Stimulated activated naive CD8-positive, alpha-beta T cell treated with anti-CD3 and anti-CD28 coated beads, Interleukin-15, Interleukin-2, amounts not matched to agents 100 ng/mL and 50 ng/mL, for 24 hours (primary cell): ENCODE results near the gene SLC35A4.

ENCODE experiments used
- H3K27ac Mint-ChIP-seq: one replicate; pipeline ENCODE4 v1.8.0; 2021; ENCODE audit warnings: mild to moderate bottlenecking, mixed read lengths
- H3K27me3 Mint-ChIP-seq: one replicate; pipeline ENCODE4 v1.8.0; 2021; ENCODE audit warnings: mixed read lengths
- H3K36me3 Mint-ChIP-seq: one replicate; pipeline ENCODE4 v1.8.0; 2021; ENCODE audit warnings: low read depth, mixed read lengths
- H3K4me1 Mint-ChIP-seq: one replicate; pipeline ENCODE4 v1.8.0; 2021; ENCODE audit warnings: low read depth, mixed read lengths
- H3K4me3 Mint-ChIP-seq: one replicate; pipeline ENCODE4 v1.8.0; 2021; ENCODE audit warnings: mild to moderate bottlenecking, mixed read lengths
- H3K9me3 Mint-ChIP-seq: one replicate; pipeline ENCODE4 v1.8.0; 2021; ENCODE audit warnings: mixed read lengths

SLC35A4 gene

GRCh38 chr5:140564196-140565023 lies at the start of gene SLC35A4, which contains the start of gene APBB3:
SLC35A4 (plus strand) TSS chr5:140564828; CDS start chr5:140567170, 2,342 bp downstream.
APBB3 (minus strand) TSS chr5:140564598; CDS start chr5:140564245, 353 bp downstream.
- peaks cover 52% of the 10 kb centered on the region for H3K4me1 Mint-ChIP-seq
- H3K27ac Mint-ChIP-seq: peak within 1 kb of the TSS; percentile 97
- H3K9me3 Mint-ChIP-seq: no peaks in the 10 kb centered on the region
- H3K4me3 Mint-ChIP-seq: peak within 1 kb of the TSS; percentile 99
- peaks cover 42% of the 10 kb centered on the region for H3K36me3 Mint-ChIP-seq
- H3K27me3 Mint-ChIP-seq: no peaks in the 10 kb centered on the region

- H3K27me3 Mint-ChIP-seq: no peaks in the 10 kb centered on the region
- H3K9me3 Mint-ChIP-seq: no peaks in the 10 kb centered on the region
- H3K27ac Mint-ChIP-seq: no peak overlapping the region
- peaks cover 53% of the 10 kb centered on the region for H3K36me3 Mint-ChIP-seq
- H3K4me3 Mint-ChIP-seq: no peak overlapping the region
- H3K4me1 Mint-ChIP-seq: no peaks in the 10 kb centered on the region
Observed at GRCh38 chr5:140524003-140524402, 40.6 kb upstream of the SLC35A4 start.

- H3K4me3 Mint-ChIP-seq: no peak overlapping the region
- H3K36me3 Mint-ChIP-seq: peaks cover 58% of the 10 kb centered on the region
- H3K4me1 Mint-ChIP-seq: peaks cover 2% of the 10 kb centered on the region
- H3K9me3 Mint-ChIP-seq: no peaks in the 10 kb centered on the region
- H3K27me3 Mint-ChIP-seq: no peaks in the 10 kb centered on the region
- no peak overlapping the region for H3K27ac Mint-ChIP-seq
Observed at GRCh38 chr5:140540227-140540626, 24.4 kb upstream of the SLC35A4 start.

- H3K27me3 Mint-ChIP-seq: no peaks in the 10 kb centered on the region
- no peak overlapping the region for H3K27ac Mint-ChIP-seq
- H3K9me3 Mint-ChIP-seq: no peaks in the 10 kb centered on the region
- H3K36me3 Mint-ChIP-seq: peaks cover 48% of the 10 kb centered on the region
- peaks cover 15% of the 10 kb centered on the region for H3K4me1 Mint-ChIP-seq
- no peak overlapping the region for H3K4me3 Mint-ChIP-seq
Observed at GRCh38 chr5:140542972-140543371, 21.7 kb upstream of the SLC35A4 start.

GRCh38 chr5:140544986-140545385 lies 19.6 kb upstream of the SLC35A4 start:
- Mint-ChIP-seq H3K27me3 (no peaks in the 10 kb centered on the region), H3K27ac (no peak overlapping the region), H3K4me1 (peaks cover 34% of the 10 kb centered on the region), H3K36me3 (peaks cover 48% of the 10 kb centered on the region), H3K4me3 (no peak overlapping the region), H3K9me3 (no peaks in the 10 kb centered on the region)

GRCh38 chr5:140545606-140546005 lies 19.0 kb upstream of the SLC35A4 start:
- Mint-ChIP-seq H3K4me1 (peaks cover 41% of the 10 kb centered on the region), H3K27ac (no peak overlapping the region), H3K27me3 (no peaks in the 10 kb centered on the region), H3K36me3 (peaks cover 54% of the 10 kb centered on the region), H3K4me3 (no peak overlapping the region), H3K9me3 (no peaks in the 10 kb centered on the region)

- H3K36me3 Mint-ChIP-seq: peaks cover 54% of the 10 kb centered on the region
- peak overlapping the region; percentile 92 for H3K27ac Mint-ChIP-seq
- no peaks in the 10 kb centered on the region for H3K27me3 Mint-ChIP-seq
- peak overlapping the region; percentile 84 for H3K4me3 Mint-ChIP-seq
- H3K9me3 Mint-ChIP-seq: no peaks in the 10 kb centered on the region
- H3K4me1 Mint-ChIP-seq: peaks cover 50% of the 10 kb centered on the region
Observed at GRCh38 chr5:140546851-140547507, 17.6 kb upstream of the SLC35A4 start.

GRCh38 chr5:140547508-140548299 lies 16.9 kb upstream of the SLC35A4 start, which contains the start of gene EIF4EBP3:
EIF4EBP3 (plus strand) TSS chr5:140547662; CDS start chr5:140547738, 76 bp downstream.
- H3K4me3 Mint-ChIP-seq: peak within 1 kb of the TSS; percentile 84
- H3K36me3 Mint-ChIP-seq: peaks cover 54% of the 10 kb centered on the region
- H3K27me3 Mint-ChIP-seq: no peaks in the 10 kb centered on the region
- peak within 1 kb of the TSS; percentile 92 for H3K27ac Mint-ChIP-seq
- H3K4me1 Mint-ChIP-seq: peaks cover 50% of the 10 kb centered on the region
- H3K9me3 Mint-ChIP-seq: no peaks in the 10 kb centered on the region

- peak overlapping the region; percentile 92 for H3K27ac Mint-ChIP-seq
- H3K36me3 Mint-ChIP-seq: peaks cover 56% of the 10 kb centered on the region
- H3K27me3 Mint-ChIP-seq: no peaks in the 10 kb centered on the region
- peak overlapping the region; percentile 84 for H3K4me3 Mint-ChIP-seq
- H3K4me1 Mint-ChIP-seq: peaks cover 56% of the 10 kb centered on the region
- H3K9me3 Mint-ChIP-seq: no peaks in the 10 kb centered on the region
Observed at GRCh38 chr5:140548300-140548688, 16.3 kb upstream of the SLC35A4 start.

- Mint-ChIP-seq H3K4me3 (peak overlapping the region; percentile 84), H3K27me3 (no peaks in the 10 kb centered on the region), H3K36me3 (peaks cover 56% of the 10 kb centered on the region), H3K27ac (peak overlapping the region; percentile 92), H3K9me3 (no peaks in the 10 kb centered on the region), H3K4me1 (peaks cover 61% of the 10 kb centered on the region)
Observed at GRCh38 chr5:140548791-140549190, 15.8 kb upstream of the SLC35A4 start.

GRCh38 chr5:140549237-140550144 lies 15.1 kb upstream of the SLC35A4 start:
- peak overlapping the region; percentile 84 for H3K27ac Mint-ChIP-seq
- no peaks in the 10 kb centered on the region for H3K9me3 Mint-ChIP-seq
- peaks cover 68% of the 10 kb centered on the region for H3K4me1 Mint-ChIP-seq
- peaks cover 53% of the 10 kb centered on the region for H3K36me3 Mint-ChIP-seq
- H3K4me3 Mint-ChIP-seq: peak overlapping the region; percentile 59
- no peaks in the 10 kb centered on the region for H3K27me3 Mint-ChIP-seq

- Mint-ChIP-seq H3K27ac (peak overlapping the region; percentile 20), H3K36me3 (peaks cover 56% of the 10 kb centered on the region), H3K27me3 (no peaks in the 10 kb centered on the region), H3K9me3 (no peaks in the 10 kb centered on the region), H3K4me1 (peaks cover 77% of the 10 kb centered on the region), H3K4me3 (no peak overlapping the region)
Observed at GRCh38 chr5:140550147-140551079, 14.2 kb upstream of the SLC35A4 start.

GRCh38 chr5:140551872-140552271 lies 12.8 kb upstream of the SLC35A4 start:
- Mint-ChIP-seq H3K27ac (peak overlapping the region; percentile 9), H3K36me3 (peaks cover 68% of the 10 kb centered on the region), H3K4me1 (peaks cover 86% of the 10 kb centered on the region), H3K27me3 (no peaks in the 10 kb centered on the region), H3K4me3 (no peak overlapping the region), H3K9me3 (no peaks in the 10 kb centered on the region)
